ENCODE results near the gene MAPK6.
"Not testable (repeated sequence)": the region's sequence is repeated elsewhere in the genome, so short reads cannot be mapped to it uniquely, and the experiment has no call there.

MAPK6 gene

DNA sequence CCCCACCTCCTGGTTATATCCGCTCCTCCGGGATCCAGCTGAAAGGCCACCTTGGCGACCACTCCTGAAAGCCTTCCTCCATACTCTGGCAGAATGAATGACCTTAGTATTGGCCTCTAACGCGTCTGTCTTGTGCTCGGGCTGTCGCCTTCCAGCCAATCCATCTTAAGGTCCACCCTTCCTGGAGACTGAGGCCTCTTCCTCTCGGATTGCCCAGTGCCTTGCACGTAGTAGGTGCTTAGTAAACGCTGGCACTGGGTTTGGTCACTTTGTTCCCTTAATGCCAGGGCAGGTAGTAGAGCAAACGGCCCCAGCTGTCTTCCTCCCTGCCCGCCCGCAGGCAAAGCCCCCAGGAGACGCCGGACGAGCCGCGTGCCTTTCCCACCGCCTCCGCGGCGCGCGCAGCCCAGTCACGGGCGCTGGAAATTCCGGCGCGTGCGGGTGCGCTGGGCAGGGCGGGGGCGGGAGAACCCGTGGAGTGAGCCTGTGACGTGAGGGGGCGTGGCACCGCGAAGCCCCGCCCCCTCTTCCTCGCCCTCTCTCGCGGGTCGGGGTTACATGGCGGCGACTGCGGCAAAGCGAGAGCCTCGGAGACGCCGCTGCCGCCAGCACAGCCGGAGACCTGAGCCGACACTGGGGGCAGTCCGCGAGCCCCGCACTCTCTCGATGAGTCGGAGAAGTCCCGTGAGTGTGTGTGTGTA, at the start of gene MAPK6:
TSS of gene MAPK6 (plus strand) at position 527 of the 701 bp plus-strand sequence. CDS start 27,242 bp downstream, outside the sequence.
- peak; percentile 85 for DNase-seq (ENCODE audit: low read depth, low spot score)

- DNase-seq (ENCODE audit: low read depth, low spot score) = no peak
These were observed 49.3 kb upstream of the MAPK6 start for GRCh38 chr15:51969728-51970127.

DNA sequence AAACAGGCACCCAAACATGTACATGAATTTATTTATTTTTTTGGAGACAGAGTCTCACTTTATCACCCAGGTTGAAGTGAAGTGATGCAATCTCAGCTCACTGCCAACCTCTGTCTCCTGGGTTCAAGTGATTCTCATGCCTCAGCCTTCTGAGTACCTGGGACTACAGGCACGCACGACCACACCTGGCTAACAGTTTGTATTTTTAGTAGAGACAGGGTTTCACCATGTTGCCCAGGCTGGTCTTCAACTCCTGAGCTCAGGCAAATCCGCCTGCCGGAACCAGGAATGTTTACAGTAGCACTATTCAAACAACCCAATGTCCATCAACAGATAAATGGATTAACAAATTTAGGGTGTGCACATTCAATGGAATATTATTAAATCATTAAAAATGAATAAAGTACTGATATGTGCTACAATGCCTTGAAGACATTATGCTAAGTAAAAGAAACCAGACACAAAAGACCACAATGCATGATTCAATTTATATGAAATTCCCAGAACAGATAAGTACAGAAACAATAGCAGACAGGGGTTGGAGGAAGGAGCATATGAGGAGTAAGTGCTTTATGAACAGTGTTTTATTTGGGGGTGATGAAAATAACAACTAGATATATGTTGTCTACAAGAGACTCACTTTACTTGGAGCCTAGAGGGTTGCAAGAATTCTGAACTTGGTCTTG, 48.7 kb upstream of the MAPK6 start:
- DNase-seq (ENCODE audit: low read depth, low spot score) = no peak

DNA sequence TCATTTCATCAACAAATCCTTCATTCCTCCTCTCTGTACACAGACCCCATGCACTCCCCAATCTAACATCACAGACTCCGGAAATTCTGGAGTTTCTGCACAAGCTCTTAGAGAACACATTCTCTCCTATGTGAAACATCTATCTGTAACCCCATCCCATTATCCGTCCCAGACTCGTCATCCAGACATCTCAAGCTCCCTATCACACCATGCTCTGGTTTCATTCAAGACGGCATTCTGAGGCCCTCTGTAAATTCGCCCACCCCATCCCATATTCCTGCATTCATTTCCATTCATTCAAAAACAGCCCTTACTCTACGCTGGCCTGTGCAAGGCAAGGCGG, 48.0 kb upstream of the MAPK6 start:
- DNase-seq (ENCODE audit: low read depth, low spot score) = no peak

- peak; percentile 87 for DNase-seq (ENCODE audit: low read depth, low spot score)
These were observed 47.5 kb upstream of the MAPK6 start, which contains the start of gene LEO1 for GRCh38 chr15:51971375-51972133. TSS of gene LEO1 (minus strand) at chr15:51971778. CDS start at chr15:51971745, 33 bp downstream.

DNA sequence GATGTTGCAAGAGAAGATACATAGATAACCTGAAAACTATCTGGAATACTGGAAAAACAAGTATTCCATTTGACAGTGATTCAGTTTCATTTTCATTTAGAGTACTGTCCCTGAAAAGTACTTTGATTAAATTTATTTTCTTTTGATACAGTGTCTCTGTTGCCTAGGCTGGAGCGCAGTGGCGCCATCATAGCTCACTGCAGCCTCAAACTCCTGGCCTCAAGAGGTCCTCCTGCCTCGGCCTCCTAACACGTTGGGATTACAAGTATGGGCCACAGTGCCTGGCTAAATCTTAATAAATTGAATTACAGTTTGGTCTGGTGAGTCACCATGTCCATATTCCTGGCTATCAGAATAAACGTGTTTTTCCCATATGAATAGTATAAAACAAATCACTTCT, 45.8 kb upstream of the MAPK6 start:
- DNase-seq (ENCODE audit: low read depth, low spot score) = no peak

DNA sequence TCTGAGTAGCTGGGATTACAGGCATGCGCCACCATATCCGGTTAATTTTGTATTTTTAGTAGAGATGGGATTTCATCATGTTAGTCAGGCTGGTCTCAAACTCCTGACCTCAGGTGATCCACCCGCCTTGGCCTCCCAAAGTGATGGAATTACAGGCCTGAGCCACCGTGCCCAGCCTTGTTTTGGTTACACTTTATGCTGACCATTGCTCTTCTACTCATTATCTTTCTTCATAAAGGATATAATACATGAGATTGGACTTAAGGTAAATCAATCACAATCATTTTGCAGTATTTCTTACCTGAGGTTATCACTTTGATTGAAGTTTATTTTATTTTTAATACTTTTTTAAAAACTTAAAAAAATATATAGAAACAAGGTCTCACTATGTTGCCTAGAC, 45.2 kb upstream of the MAPK6 start:
- DNase-seq (ENCODE audit: low read depth, low spot score) = no peak

GRCh38 chr15:51982013-51982769, 36.8 kb upstream of the MAPK6 start:
- DNase-seq (ENCODE audit: low read depth, low spot score) = no peak

DNA sequence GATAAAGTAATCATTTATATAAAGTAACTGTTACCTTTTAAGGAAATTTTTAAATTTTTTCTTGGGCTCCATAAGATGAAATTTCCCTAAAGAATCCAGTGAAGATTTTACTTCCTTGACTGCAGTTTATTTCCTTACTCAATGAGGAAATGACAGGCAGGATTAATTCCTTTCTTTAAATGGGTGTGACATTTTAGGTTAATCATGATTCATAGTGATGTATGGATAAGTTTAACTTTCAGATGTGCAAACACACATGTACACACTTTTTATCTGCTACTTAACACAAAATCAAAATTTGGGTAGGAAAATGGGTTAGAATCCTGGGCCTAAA, 36.3 kb upstream of the MAPK6 start:
- DNase-seq (ENCODE audit: low read depth, low spot score) = no peak

DNA sequence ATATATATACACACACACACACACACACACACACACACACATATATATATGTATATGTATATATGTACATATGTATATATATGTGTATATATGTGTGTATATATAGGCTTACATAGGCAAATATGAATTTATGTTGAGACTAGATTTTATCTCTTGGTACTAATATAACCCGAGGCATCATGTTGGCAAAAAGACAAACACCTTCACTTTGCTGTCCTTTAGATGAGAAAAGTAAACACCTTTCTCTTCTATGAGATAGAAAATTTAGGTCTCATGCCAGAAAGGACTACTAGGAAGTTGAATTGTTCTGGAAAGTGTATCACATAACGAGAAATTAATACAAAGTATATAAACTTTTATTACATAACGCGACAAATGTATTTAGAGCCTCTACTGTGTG, 27.9 kb upstream of the MAPK6 start:
- DNase-seq (ENCODE audit: low read depth, low spot score) = no peak

DNA sequence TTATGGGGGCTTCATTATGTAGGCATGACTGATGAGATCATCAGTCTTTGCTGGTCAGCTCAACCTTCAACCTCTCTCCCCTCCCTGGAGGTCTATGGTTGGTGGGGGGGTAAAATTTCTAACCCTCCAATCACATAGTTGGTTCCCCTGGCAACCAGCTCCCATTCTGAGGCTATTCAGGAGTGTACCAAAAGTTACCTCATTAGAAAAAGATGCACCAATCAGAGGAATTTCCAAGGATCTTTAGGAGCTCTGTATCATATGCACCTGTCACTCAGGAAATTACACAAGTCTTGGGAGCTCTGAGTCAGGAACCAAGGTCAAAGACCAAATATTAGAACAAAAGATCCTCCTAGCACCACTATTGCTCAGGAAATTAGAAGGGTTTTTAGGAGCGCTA, 26.1 kb upstream of the MAPK6 start:
- DNase-seq (ENCODE audit: low read depth, low spot score) = no peak

DNA sequence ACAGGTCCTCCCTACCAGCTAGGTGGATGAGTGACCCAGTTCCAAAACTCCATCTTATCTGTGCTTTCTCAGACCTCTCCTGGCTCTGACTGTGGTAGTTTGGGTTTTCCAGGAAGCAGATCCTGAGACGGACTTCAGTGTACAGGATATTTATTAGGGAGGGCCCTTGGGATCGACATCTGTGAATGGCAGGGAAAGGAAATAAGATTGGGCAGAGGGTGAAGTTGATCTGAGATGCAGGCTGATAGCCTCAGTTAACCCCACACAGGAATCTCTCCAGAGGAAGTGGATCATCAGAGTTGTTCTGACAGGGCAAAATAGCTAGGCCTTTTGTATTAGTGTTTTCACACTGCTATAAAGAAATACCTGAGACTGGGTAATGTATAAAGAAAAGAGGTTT, 16.7 kb upstream of the MAPK6 start:
- DNase-seq (ENCODE audit: low read depth, low spot score) = no peak

- not testable (repeated sequence) for DNase-seq (ENCODE audit: low read depth, low spot score)
These were observed 15.9 kb upstream of the MAPK6 start for GRCh38 chr15:52003089-52003488.

- DNase-seq (ENCODE audit: low read depth, low spot score) = no peak
These were observed 15.3 kb upstream of the MAPK6 start for GRCh38 chr15:52003710-52004109.

- no peak for DNase-seq (ENCODE audit: low read depth, low spot score)
These were observed 14.2 kb upstream of the MAPK6 start for GRCh38 chr15:52004806-52005205.

DNA sequence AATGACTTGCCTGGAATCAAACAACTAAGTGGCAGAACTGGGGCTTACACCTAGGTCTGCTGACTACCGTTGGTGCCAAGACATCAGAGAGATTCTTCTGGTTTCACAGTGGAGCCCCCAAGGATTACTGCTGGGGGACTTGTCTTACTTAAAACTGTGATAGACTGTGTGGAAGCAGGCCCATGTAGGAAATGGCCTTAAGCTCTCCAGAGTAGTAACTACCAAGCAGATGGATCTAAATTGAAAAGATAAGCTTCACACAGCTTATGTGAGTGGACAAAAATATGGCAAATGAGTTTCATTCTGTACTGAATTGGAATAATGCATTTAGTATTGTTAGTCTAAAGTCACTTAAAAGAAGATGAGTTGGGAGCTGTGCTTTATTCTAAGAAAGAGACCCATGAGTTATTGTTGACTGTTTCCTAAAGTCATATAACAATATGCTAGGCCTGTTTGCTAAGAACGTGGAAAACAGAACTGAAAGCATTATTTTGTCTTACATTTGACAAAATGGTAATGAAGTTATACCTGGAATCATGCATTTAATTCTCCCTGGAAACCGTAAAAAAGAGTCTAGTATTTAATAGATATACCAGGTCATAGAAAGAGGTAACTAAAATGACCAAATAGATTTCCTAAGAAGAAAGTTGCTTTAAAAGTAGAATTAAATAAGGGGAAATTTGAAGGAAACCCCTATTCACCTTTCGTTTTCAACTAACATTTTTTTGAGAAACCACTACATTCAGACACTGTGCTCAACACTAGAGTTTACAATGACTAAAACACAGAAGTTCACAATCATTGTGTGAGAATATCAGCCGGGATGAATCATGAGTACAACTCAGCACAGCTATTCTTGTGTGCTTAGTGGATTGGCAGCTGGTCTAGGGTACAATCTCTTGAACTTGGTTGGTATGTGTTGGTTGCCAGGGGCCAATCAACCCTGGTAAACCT, 13.0 kb upstream of the MAPK6 start:
- DNase-seq (ENCODE audit: low read depth, low spot score) = no peak

- DNase-seq (ENCODE audit: low read depth, low spot score) = no peak
These were observed 12.2 kb upstream of the MAPK6 start for GRCh38 chr15:52006702-52007340.

DNA sequence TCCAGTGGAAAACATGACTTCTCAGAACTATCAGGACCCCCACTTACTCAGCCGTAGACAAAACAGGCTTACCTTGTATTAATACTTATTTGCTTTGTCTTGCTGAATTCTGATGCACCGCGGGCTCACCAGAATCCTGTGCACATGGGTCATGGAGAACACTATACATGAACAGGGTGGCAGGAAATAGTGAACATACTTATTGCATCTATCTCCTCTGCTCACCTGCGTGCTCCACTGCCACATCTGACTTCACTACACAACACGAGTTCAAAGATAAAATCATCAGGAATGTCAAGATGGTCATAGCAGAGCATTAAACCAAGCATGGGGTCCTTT, 10.7 kb upstream of the MAPK6 start:
- no peak for DNase-seq (ENCODE audit: low read depth, low spot score)

DNA sequence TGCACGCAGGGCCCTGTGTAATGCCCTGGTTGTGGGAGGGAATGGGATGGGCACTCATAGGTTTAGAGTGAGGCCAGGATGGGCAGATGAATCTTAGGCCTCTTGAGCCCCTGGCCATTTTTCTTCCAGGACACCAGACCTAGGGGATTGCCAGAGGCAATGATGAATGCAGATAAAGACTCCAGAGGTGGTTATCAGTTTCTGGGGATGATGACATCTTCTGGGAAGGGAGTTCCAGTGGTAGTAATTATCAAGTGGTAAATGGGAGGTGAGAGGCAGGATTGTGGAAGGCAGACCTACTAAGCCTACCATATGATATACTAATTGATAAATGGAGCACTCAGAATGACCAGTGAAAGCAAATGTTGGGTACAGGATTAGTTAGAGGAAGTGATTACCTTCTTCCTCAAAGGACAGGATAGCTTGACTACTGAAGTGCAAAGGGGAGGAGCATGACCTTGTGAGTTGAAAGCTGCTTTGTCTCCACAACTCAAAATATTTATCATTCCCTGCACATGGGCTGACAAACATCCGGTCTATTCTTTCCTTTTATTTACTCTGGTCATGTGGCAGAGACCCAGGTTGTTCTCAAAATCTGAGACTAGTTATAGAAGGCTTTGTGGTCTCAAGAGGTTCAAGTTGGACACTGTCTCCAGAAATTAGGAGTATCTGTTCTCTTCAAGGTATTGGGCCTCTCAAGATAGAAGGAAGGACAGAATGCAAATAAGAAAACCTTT, 10.2 kb upstream of the MAPK6 start:
- DNase-seq (ENCODE audit: low read depth, low spot score) = no peak

All from activated CD4-positive, CD25-positive, alpha-beta regulatory T cell treated with anti-CD3 and anti-CD28 coated beads, Interleukin-2, amount 50 U/mL, for 16 hours (primary cell).